GM13977 (cell line): Measurements from ENCODE around the gene ARHGAP6.

Source experiments
- DNase-seq: peaks from one replicate; pipeline ENCODE4 v3.0.0; 2012; ENCODE audit warnings: low spot score
- in situ Hi-C: fragments of 300-500 bp; cut with MboI; formaldehyde crosslinking; loops from one replicate; pipeline ENCODE4 v1.12.0; 2022; ENCODE audit warnings: low sequenced_read_pairs, low pct_unique_long_range_greater_than_20kb, mixed read lengths, inconsistent platforms; ENCODE audit not compliant: unreplicated experiment
- TF ChIP-seq, protein P1 (sequence below): IDR thresholded peaks from 2 replicates; pipeline ENCODE4 v1.5.1; 2012; ENCODE audit warnings: mild to moderate bottlenecking, control low read depth; ENCODE audit not compliant: insufficient read depth; ENCODE audit errors: extremely low read depth, missing control alignments

Gene ARHGAP6

GRCh38 chrX:11421805-11422524 is 243.8 kb downstream of the ARHGAP6 start:
- in situ Hi-C loops, result no loop called here
- TF ChIP-seq, protein P1, sequence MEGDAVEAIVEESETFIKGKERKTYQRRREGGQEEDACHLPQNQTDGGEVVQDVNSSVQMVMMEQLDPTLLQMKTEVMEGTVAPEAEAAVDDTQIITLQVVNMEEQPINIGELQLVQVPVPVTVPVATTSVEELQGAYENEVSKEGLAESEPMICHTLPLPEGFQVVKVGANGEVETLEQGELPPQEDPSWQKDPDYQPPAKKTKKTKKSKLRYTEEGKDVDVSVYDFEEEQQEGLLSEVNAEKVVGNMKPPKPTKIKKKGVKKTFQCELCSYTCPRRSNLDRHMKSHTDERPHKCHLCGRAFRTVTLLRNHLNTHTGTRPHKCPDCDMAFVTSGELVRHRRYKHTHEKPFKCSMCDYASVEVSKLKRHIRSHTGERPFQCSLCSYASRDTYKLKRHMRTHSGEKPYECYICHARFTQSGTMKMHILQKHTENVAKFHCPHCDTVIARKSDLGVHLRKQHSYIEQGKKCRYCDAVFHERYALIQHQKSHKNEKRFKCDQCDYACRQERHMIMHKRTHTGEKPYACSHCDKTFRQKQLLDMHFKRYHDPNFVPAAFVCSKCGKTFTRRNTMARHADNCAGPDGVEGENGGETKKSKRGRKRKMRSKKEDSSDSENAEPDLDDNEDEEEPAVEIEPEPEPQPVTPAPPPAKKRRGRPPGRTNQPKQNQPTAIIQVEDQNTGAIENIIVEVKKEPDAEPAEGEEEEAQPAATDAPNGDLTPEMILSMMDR, result no peak

DNA sequence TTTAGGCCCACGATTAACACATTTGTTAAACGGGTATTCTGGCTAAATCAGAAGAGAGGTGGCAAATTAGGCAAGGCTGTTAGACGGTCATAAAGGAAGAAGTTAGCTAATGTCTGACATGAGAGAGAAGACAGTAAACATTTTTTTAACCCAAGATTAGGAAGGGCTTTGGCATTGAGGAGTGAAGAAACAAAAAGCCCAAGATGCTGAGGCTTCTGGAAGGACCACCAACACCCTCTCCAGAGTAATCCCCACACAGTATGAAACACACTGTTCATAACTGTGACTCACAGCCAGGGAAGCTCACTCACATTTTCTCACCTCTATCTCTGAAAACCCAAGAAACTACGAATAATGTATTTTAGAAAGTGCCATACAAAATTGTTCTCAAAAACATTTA is 244.9 kb downstream of the ARHGAP6 start:
- TF ChIP-seq, protein P1, result no peak
- in situ Hi-C loops, result no loop called here
- DNase-seq, result no peak

More at GRCh38 chrX:11421805-11422524, 243.8 kb downstream of the ARHGAP6 start:
- no peak for DNase-seq

- TF ChIP-seq, protein P1, result no peak
- DNase-seq, result no peak
- in situ Hi-C loops, result no loop called here
Measured at GRCh38 chrX:11419102-11419501, 246.6 kb downstream of the ARHGAP6 start.

- in situ Hi-C loops, result no loop called here
- TF ChIP-seq, protein P1, result no peak
- DNase-seq, result no peak
Measured at GRCh38 chrX:11416600-11416999, 249.1 kb downstream of the ARHGAP6 start.

GRCh38 chrX:11414091-11414490 is 251.6 kb downstream of the ARHGAP6 start:
- TF ChIP-seq, protein P1, result no peak
- no peak for DNase-seq
- in situ Hi-C loops, result no loop called here

DNA sequence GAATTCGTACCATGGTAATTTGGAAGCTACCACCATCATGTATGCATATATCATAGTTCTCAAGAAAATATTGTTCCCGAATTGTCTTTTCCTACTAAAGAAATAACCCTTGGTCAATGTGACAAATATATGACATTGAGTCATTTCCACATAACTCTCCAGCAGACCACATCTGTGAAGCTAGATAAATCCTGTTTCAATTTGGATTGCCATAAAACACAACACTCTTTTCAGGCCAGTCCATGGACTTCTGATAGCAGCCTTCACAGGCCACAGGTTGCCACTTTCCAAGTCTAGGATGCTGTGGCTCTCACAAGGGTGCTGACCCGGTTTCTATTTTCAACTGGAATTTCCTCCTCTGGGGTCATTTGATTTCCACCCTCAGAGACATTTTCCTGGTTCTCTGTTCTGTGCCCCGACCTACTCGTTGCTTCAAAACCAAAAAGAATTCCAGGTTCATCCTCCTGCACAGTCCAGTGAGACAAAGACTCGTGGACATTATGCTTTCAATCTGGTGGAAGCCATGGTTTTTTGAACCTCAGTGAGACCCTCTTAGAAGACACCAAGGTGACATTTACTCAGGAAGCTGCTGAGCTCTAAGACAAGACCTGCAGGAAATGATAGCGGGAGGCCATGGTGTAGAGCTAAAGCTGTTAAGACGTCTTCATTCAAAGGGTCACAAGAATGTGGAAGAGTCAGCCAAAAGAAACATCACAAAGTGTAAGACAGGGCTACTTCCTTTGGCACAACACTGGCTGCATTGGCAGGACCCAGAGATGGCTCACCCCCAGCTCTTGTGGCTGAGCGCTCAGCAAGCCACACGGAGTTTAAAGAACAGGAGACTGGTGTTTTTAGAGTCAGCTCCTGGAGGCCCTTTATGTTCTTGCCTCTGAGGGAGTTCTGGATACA is 252.8 kb downstream of the ARHGAP6 start:
- in situ Hi-C loops, result no loop called here
- no peak for DNase-seq
- TF ChIP-seq, protein P1, result no peak
